Naive B cell (primary cell): ENCODE results near the gene SAXO1. TPM values are rescaled to one million over a fixed set of nuclear protein-coding genes. Genes with fewer than 3 reads are reported as not detected.
A peak's percentile ranks its signal among the peaks of the same experiment; 100 is the strongest.
"Not testable (repeated sequence)": the region's sequence is repeated elsewhere in the genome, so short reads cannot be mapped to it uniquely, and the experiment has no call there.

Source experiments
- ATAC-seq, 2 donors: fragments of 150-1000 bp; cut with Tn5 transposase; 2 replicates each; pipeline ENCODE4 v1.10.0; 2021; ENCODE audit warnings: low read depth in 2 of 2, mild to moderate bottlenecking in 2 of 2, moderate library complexity in 2 of 2
- DNase-seq: peaks from one replicate; pipeline ENCODE4 v3.0.0; 2022
- H3K27ac Mint-ChIP-seq, 6 donors: one replicate each; pipeline ENCODE4 v1.8.0; 2020 to 2022; ENCODE audit warnings: mild to moderate bottlenecking in 6 of 6, mixed read lengths in 6 of 6, moderate library complexity in 5 of 6, inconsistent platforms in 2 of 6
- H3K27me3 Mint-ChIP-seq, 3 donors: one replicate each; pipeline ENCODE4 v1.8.0; 2021 to 2022; ENCODE audit warnings: mixed read lengths in 3 of 3, mild to moderate bottlenecking in 1 of 3
- H3K36me3 Mint-ChIP-seq, 2 donors: one replicate each; pipeline ENCODE4 v1.8.0; 2020 to 2022; ENCODE audit warnings: mixed read lengths in 2 of 2, inconsistent platforms in 1 of 2, mild to moderate bottlenecking in 1 of 2
- H3K4me1 Mint-ChIP-seq, 3 donors: one replicate each; pipeline ENCODE4 v1.8.0; 2020 to 2022; ENCODE audit warnings: mixed read lengths in 3 of 3, inconsistent platforms in 1 of 3, mild to moderate bottlenecking in 1 of 3, moderate library complexity in 1 of 3
- H3K4me3 Mint-ChIP-seq, 8 donors: one replicate each; pipeline ENCODE4 v1.8.0; 2020 to 2022; ENCODE audit warnings: mild to moderate bottlenecking in 8 of 8, mixed read lengths in 8 of 8, moderate library complexity in 8 of 8, inconsistent platforms in 2 of 8
- H3K9me3 Mint-ChIP-seq, 7 donors: one replicate each; pipeline ENCODE4 v1.8.0; 2020 to 2022; ENCODE audit warnings: mixed read lengths in 7 of 7, mild to moderate bottlenecking in 5 of 7, inconsistent platforms in 2 of 7, moderate library complexity in 1 of 7
- polyA plus RNA-seq, 6 donors: library from polyadenylated mRNA; unstranded; fragments of 300-500 nt; fragmentation: Illumina TruSeq; gene quantifications; one replicate each; pipeline ENCODE4 v1.2.3, GENCODE V29; 2021; ENCODE audit warnings: low read depth in 6 of 6

Gene SAXO1
- polyA plus RNA-seq, 6 donors from 2014 or later: 0.21 to 0.25 TPM; not detected in 4

- Mint-ChIP-seq H3K27me3 (peaks cover 0 to 5% (median 0%) of the 10 kb centered on the region in 3 donors), H3K4me3 (no peak overlapping the region), H3K27ac (no peak overlapping the region), H3K9me3 (peaks cover 0 to 14% (median 4%) of the 10 kb centered on the region in 7 donors), H3K36me3 (no peaks in the 10 kb centered on the region), H3K4me1 (no peaks in the 10 kb centered on the region)
- ATAC-seq (no peak), DNase-seq (no peak)
Observed at GRCh38 chr9:18935541-18935940, 97.5 kb downstream of the SAXO1 start.

- H3K4me3 Mint-ChIP-seq, H3K27me3 Mint-ChIP-seq, H3K9me3 Mint-ChIP-seq, H3K4me1 Mint-ChIP-seq, ATAC-seq, DNase-seq, H3K36me3 Mint-ChIP-seq, H3K27ac Mint-ChIP-seq: not testable (repeated sequence)
Observed at GRCh38 chr9:18930611-18931010, 102.4 kb downstream of the SAXO1 start.

- DNase-seq (no peak), ATAC-seq (no peak)
- H3K4me3 Mint-ChIP-seq: no peak overlapping the region
- H3K36me3 Mint-ChIP-seq: no peaks in the 10 kb centered on the region
- H3K4me1 Mint-ChIP-seq: no peaks in the 10 kb centered on the region
- peaks cover 0 to 4% (median 0%) of the 10 kb centered on the region in 7 donors for H3K9me3 Mint-ChIP-seq
- H3K27me3 Mint-ChIP-seq: peaks cover 0 to 6% (median 0%) of the 10 kb centered on the region in 3 donors
- H3K27ac Mint-ChIP-seq: no peak overlapping the region
Observed at GRCh38 chr9:18928711-18929110, 104.3 kb downstream of the SAXO1 start.

GRCh38 chr9:18926513-18926912 is 106.5 kb downstream of the SAXO1 start:
- Mint-ChIP-seq H3K27me3 (peaks cover 0 to 6% (median 0%) of the 10 kb centered on the region in 3 donors), H3K9me3 (peaks cover 0 to 4% (median 0%) of the 10 kb centered on the region in 7 donors), H3K4me3 (no peak overlapping the region), H3K4me1 (no peaks in the 10 kb centered on the region), H3K36me3 (no peaks in the 10 kb centered on the region), H3K27ac (peak overlapping the region in 1 of 6 donors; percentile 38)
- ATAC-seq (no peak), DNase-seq (no peak)

- H3K4me1 Mint-ChIP-seq: no peaks in the 10 kb centered on the region
- H3K9me3 Mint-ChIP-seq: peaks cover 0 to 4% (median 0%) of the 10 kb centered on the region in 7 donors
- H3K4me3 Mint-ChIP-seq: no peak overlapping the region
- H3K36me3 Mint-ChIP-seq: no peaks in the 10 kb centered on the region
- peaks cover 0 to 6% (median 0%) of the 10 kb centered on the region in 3 donors for H3K27me3 Mint-ChIP-seq
- no peak for DNase-seq
- ATAC-seq: no peak
- no peak overlapping the region for H3K27ac Mint-ChIP-seq
Observed at GRCh38 chr9:18925880-18926279, 107.1 kb downstream of the SAXO1 start.

- no peak for ATAC-seq
- H3K4me3 Mint-ChIP-seq: no peak overlapping the region
- DNase-seq: no peak
- peaks cover 0 to 2% (median 0%) of the 10 kb centered on the region in 7 donors for H3K9me3 Mint-ChIP-seq
- H3K27ac Mint-ChIP-seq: no peak overlapping the region
- no peaks in the 10 kb centered on the region for H3K4me1 Mint-ChIP-seq
- peaks cover 0 to 6% (median 0%) of the 10 kb centered on the region in 3 donors for H3K27me3 Mint-ChIP-seq
- H3K36me3 Mint-ChIP-seq: no peaks in the 10 kb centered on the region
Observed at GRCh38 chr9:18923671-18924430, 109.2 kb downstream of the SAXO1 start.

GRCh38 chr9:18923167-18923566 is 109.8 kb downstream of the SAXO1 start:
- Mint-ChIP-seq H3K4me3 (peak overlapping the region in 1 of 8 donors; percentile 74), H3K9me3 (peaks cover 0 to under 1% (median 0%) of the 10 kb centered on the region in 7 donors), H3K27me3 (peaks cover 0 to 7% (median 0%) of the 10 kb centered on the region in 3 donors), H3K36me3 (no peaks in the 10 kb centered on the region), H3K27ac (no peak overlapping the region), H3K4me1 (no peaks in the 10 kb centered on the region)
- no peak for ATAC-seq
- no peak for DNase-seq

GRCh38 chr9:18922161-18922885 is 110.7 kb downstream of the SAXO1 start:
- no peaks in the 10 kb centered on the region for H3K36me3 Mint-ChIP-seq
- DNase-seq: no peak
- H3K4me1 Mint-ChIP-seq: no peaks in the 10 kb centered on the region
- H3K27ac Mint-ChIP-seq: peak overlapping the region in 1 of 6 donors; percentile 38
- H3K27me3 Mint-ChIP-seq: peaks cover 0 to 13% (median 0%) of the 10 kb centered on the region in 3 donors
- H3K9me3 Mint-ChIP-seq: no peaks in the 10 kb centered on the region
- no peak for ATAC-seq
- no peak overlapping the region for H3K4me3 Mint-ChIP-seq

- H3K27ac Mint-ChIP-seq: no peak overlapping the region
- ATAC-seq: no peak
Observed at GRCh38 chr9:18921366-18922075, 111.5 kb downstream of the SAXO1 start.

GRCh38 chr9:18920141-18921084 is 112.6 kb downstream of the SAXO1 start:
- Mint-ChIP-seq H3K27ac (no peak overlapping the region), H3K4me1 (no peaks in the 10 kb centered on the region), H3K27me3 (peaks cover 0 to 13% (median 0%) of the 10 kb centered on the region in 3 donors), H3K9me3 (no peaks in the 10 kb centered on the region), H3K36me3 (no peaks in the 10 kb centered on the region), H3K4me3 (no peak overlapping the region)
- no peak for ATAC-seq
- no peak for DNase-seq

More at GRCh38 chr9:18921366-18922075, 111.5 kb downstream of the SAXO1 start:
- Mint-ChIP-seq H3K4me3 (no peak overlapping the region), H3K9me3 (no peaks in the 10 kb centered on the region), H3K4me1 (no peaks in the 10 kb centered on the region), H3K27me3 (peaks cover 0 to 13% (median 0%) of the 10 kb centered on the region in 3 donors), H3K36me3 (no peaks in the 10 kb centered on the region)
- no peak for DNase-seq

- Mint-ChIP-seq H3K4me3 (no peak overlapping the region), H3K4me1 (no peaks in the 10 kb centered on the region), H3K36me3 (no peaks in the 10 kb centered on the region), H3K27me3 (peaks cover 0 to 19% (median 11%) of the 10 kb centered on the region in 3 donors), H3K27ac (no peak overlapping the region), H3K9me3 (peaks cover 0 to 6% (median 0%) of the 10 kb centered on the region in 7 donors)
- DNase-seq (no peak), ATAC-seq (no peak)
Observed at GRCh38 chr9:18911714-18912342, 121.2 kb downstream of the SAXO1 start.

GRCh38 chr9:18910916-18911315 is 122.1 kb downstream of the SAXO1 start:
- Mint-ChIP-seq H3K36me3 (no peaks in the 10 kb centered on the region), H3K9me3 (peaks cover 0 to 6% (median 0%) of the 10 kb centered on the region in 7 donors), H3K27ac (no peak overlapping the region), H3K27me3 (peaks cover 0 to 19% (median 11%) of the 10 kb centered on the region in 3 donors), H3K4me1 (no peaks in the 10 kb centered on the region), H3K4me3 (no peak overlapping the region)
- DNase-seq (no peak), ATAC-seq (no peak)
